Myocyte (in vitro differentiated cells): ENCODE measurements around the gene AMIGO1. TPM values are rescaled to one million over a fixed set of nuclear protein-coding genes. Genes with fewer than 3 reads are reported as not detected.
A peak's percentile ranks its signal among the peaks of the same experiment; 100 is the strongest.

Experiments
- DNase-seq: peaks from one replicate; pipeline ENCODE4 v3.0.0-alpha.2; 2012; ENCODE audit warnings: low read depth
- total RNA-seq: library from RNA; depleted of rRNA; stranded (reverse); fragments of >200 nt; gene quantifications from 2 replicates; pipeline ENCODE4 v1.2.3, GENCODE V29; 2014

AMIGO1 gene
- total RNA-seq, 1 donor from 2014 or later: 0.37 TPM

GRCh38 chr1:109504974-109505373 lies 4.6 kb downstream of the AMIGO1 start:
- DNase-seq: no peak

GRCh38 chr1:109503935-109504334 lies 5.6 kb downstream of the AMIGO1 start:
- DNase-seq: no peak

GRCh38 chr1:109502364-109502851 lies 7.1 kb downstream of the AMIGO1 start:
- no peak for DNase-seq

DNA sequence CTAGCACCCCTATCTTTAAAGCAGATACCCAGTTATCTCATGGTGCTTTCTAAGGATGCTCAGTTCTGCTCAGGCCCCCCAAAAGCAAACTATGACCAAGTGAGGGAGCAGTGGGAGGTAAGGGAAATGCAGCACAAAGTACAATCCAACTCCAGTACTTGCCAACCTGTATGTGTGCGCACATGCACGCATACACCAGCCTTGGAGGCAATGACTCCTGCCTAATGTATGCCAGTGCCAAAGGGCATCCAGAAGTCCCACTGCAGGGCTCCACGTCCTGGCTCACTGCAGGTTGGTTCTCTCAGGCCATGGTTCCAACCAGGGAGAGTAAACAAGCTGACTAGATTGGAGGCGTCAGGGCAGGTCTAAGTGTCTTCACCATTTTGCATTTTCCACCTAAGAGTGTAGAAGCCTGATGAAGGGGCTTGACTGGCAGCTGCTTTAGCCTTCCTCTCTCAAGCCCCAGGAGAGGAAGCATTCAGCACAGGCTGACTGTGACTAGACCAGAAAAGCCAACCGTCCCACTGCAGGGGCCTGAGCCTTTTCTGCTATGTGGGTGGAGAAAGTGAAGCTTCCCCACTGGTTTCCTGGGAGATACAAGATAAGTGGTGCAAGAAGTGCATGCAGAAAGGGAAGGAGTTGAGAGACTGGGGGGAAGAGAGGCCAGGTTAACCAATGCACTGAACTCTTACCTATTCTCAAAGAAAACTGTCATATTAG lies 7.7 kb downstream of the AMIGO1 start:
- no peak for DNase-seq

- no peak for DNase-seq
Measured at GRCh38 chr1:109500941-109501381, 8.6 kb downstream of the AMIGO1 start.

DNA sequence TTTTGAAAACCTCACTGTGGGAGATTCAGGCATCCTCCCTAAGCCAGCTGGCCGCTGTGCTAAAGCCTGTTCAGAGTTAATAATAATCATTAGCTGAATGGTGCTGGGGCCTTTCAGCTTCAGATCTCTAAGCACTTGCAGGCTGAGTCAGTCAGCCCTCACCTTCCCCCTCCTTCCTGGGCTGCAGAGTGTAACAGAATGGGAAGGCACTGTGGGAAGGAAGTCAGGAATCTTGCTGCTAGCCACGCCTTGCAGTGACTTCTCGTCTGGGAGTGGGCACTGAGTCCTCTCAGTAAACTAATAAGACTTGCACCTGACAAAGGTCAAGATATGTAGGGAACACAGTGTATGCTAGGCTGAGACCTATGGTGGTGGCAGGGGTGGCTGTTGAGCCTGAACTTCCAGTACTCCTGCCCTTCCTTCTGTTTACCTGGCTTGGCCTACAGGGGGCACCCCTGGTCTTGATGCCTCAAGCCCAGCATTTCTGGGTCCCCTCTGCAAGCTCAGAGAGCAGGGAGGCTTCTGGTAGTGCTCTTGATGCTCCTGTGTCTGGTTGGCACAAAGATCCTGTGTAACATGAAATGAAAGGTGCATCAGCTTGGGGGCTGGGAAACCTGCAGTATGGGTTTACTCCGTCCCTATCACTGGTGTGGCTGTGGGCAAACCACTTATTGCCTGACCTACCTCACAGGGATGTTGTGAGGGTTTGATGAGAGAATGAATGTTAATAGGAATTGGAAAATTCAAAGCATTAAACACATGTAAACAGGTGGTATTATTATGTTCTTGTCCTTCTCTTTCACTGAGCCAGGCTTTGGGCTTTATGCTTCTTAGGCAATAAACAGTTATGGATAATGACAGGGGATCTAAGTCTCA lies 9.6 kb downstream of the AMIGO1 start:
- DNase-seq: peak; percentile 54

DNA sequence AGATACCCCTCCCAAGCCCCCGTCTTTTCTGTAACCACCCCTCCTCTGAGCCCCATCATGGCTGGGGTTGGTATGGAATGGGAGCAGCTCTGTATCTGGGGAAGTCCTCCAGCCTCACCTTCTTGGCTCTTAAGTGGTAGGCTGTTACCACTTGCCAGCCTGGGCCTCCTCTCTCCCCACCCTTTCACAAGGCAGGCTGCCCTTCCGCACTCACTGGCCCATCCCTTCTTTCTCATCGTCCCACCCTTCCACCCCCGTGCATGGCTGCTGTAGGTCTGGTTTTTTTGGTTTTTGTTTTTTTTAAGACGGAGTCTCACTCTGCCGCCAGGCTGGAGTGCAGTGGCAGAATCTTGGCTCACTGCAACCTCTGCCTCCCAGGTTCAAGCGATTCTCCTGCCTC lies 10.4 kb downstream of the AMIGO1 start:
- DNase-seq: no peak

DNA sequence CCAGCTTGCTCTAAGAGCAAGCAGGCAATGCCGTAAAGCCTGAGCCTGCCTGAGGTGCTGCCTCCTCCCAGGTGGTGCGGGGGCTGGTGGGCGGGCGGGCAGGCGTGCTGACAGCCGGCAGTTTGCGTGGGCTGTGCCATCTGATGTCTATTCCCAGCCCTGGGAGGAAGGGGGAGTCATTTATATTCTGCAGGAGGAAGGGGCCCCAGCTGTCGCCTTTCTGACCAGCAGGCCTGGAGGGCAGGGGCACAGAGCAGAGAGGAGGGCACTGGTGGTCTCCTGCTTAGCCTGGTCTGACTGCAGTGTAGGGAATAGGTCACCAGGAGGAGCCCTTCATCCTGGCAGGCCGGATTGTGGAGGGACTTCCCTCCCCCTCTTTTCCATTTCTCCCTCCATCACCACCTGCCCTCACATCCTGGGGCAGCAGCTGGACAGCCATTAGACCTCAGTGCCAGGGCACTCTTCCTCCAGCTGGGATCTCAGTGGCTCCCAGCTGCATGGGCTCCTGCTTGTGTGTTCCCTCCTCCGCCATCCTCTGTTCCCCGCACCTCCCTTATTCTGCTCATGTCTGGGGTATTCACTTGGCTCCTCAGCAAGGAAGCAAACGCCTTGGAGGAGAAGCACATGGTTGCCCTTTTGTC lies 11.2 kb downstream of the AMIGO1 start:
- peak; percentile 78 for DNase-seq

GRCh38 chr1:109497449-109498160 lies 11.9 kb downstream of the AMIGO1 start:
- DNase-seq: no peak

DNA sequence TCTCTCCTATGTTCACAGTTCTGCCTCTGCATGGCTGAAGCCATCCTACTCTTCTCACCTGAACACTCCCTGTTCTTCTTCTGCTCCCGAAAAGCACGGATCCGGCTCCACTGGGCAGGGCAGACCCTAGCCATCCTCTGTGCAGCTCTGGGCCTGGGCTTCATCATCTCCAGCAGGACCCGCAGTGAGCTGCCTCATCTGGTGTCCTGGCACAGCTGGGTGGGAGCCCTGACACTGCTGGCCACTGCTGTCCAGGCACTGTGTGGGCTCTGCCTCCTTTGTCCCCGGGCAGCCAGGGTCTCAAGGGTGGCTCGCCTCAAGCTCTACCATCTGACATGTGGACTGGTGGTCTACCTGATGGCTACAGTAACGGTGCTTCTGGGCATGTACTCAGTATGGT lies 13.8 kb downstream of the AMIGO1 start:
- no peak for DNase-seq

DNA sequence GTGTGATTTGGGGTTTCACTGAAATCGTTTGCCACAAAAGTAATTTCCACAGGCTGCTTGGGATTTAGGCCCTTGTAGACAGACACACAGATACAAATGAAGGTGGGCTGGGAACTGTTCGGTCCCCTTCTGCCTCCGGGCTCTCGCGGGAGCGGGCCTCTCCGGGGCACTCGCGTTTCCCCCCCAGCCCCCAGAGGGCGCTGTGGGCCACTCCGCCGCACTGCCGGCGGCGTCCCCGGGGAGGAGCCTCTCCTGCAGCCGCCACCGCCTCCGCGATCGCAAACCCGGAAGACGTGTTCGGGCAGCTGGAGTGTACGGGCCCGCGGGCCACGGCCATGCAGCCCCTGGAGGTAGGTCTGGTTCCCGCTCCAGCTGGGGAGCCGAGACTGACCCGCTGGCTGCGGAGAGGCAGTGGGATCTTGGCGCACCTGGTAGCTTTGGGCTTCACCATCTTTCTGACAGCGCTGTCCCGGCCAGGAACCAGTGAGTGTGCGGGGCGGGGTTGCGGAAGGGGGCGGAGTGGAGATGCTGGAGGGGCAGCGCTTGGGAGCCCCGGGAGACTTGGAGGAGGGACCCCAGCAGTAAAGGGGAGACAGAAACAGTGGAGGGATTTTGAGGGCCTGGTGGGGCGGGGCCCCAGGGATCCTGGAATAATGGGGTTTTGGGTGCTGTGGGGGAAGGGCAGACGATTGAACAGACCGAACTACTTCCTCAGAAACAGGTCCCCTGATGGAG lies 15.6 kb downstream of the AMIGO1 start, which contains the start of gene CYB561D1:
TSS of gene CYB561D1 (plus strand) at position 290 of the 735 bp plus-strand sequence. CDS start at position 336, 46 bp downstream.
- DNase-seq: peak; percentile 87

- DNase-seq: no peak
Measured at GRCh38 chr1:109493227-109493626, 16.3 kb downstream of the AMIGO1 start.

DNA sequence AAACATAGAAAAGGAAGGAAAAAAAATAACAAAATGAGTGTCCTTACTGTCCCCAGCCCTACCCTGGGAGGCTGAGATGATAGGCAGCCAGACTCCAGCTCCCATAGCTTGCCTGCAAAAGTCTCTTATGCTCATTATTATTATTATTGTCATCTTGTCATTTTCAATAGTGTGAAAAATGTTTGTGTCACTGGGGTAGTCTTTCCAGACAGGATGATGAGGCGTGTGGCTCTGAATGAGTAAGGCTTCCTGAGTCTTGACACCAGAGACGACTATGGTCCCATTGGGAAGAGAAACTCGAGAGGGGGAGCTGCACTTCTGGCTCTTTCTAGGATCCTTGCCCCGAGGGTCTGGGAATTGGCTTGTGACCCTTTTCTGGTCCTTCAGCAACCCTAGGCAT lies 16.7 kb downstream of the AMIGO1 start:
- no peak for DNase-seq

- DNase-seq: no peak
Measured at GRCh38 chr1:109491372-109491771, 18.2 kb downstream of the AMIGO1 start.

DNA sequence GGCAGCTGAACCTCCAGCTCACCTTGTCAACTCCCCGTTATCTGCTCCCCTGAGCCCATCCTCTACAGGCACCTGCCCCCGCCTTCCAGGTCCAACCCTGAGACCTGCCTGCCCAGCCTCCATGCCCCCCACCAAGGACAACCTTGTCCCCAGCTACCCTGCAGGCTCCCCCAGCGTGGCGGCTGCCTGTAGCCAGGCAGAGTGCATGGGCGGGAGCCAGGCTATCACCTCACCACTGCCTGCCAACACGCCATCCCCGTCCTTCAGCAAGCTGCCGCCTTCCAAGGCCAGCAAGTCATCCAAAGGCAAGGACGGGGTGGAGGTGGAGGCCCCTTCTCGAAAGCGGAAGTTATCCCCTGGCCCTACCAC lies 18.6 kb downstream of the AMIGO1 start:
- no peak for DNase-seq

- peak; percentile 75 for DNase-seq
Measured at GRCh38 chr1:109490029-109490933, 19.2 kb downstream of the AMIGO1 start.

DNA sequence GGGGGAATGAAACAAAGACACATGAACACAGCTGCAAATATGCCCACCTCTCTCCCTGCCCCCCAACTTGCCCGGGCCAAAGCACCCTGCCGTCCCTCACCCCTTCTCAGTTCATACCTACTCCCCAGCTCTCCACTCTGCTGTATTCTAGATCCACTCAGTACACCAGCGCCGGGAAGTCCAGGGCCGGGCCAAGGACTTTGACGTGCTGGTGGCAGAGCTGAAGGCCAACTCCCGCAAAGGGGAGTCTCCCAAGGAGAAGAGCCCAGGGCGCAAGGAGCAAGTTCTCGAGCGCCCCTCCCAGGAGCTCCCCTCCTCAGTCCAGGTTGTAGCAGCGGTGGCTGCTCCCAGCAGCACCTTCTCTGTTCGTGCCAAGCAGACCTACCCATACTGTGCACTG lies 20.8 kb downstream of the AMIGO1 start:
- DNase-seq: no peak

GRCh38 chr1:109488201-109488600 lies 21.3 kb downstream of the AMIGO1 start:
- DNase-seq: no peak

GRCh38 chr1:109487261-109487660 lies 22.3 kb downstream of the AMIGO1 start:
- DNase-seq: no peak
